Forelimb muscle (tissue), 1 donor: ENCODE results near the gene NUDT9. TPM values are rescaled to one million over a fixed set of nuclear protein-coding genes. Genes with fewer than 3 reads are reported as not detected.
A peak's percentile ranks its signal among the peaks of the same experiment; 100 is the strongest.
"Not testable (repeated sequence)": the region's sequence is repeated elsewhere in the genome, so short reads cannot be mapped to it uniquely, and the experiment has no call there.

Source experiments
- DNase-seq: peaks from one replicate; pipeline ENCODE4 v3.0.0-alpha.2; 2013; ENCODE audit warnings: low read depth
- polyA plus RNA-seq: library from polyadenylated mRNA; unstranded; fragments of 120-200 nt; gene quantifications from one replicate; pipeline ENCODE4 v1.2.1, GENCODE V29; 2013; ENCODE audit not compliant: insufficient read length

The NUDT9 gene, protein sequence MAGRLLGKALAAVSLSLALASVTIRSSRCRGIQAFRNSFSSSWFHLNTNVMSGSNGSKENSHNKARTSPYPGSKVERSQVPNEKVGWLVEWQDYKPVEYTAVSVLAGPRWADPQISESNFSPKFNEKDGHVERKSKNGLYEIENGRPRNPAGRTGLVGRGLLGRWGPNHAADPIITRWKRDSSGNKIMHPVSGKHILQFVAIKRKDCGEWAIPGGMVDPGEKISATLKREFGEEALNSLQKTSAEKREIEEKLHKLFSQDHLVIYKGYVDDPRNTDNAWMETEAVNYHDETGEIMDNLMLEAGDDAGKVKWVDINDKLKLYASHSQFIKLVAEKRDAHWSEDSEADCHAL
- polyA plus RNA-seq: 25.3 TPM

DNA sequence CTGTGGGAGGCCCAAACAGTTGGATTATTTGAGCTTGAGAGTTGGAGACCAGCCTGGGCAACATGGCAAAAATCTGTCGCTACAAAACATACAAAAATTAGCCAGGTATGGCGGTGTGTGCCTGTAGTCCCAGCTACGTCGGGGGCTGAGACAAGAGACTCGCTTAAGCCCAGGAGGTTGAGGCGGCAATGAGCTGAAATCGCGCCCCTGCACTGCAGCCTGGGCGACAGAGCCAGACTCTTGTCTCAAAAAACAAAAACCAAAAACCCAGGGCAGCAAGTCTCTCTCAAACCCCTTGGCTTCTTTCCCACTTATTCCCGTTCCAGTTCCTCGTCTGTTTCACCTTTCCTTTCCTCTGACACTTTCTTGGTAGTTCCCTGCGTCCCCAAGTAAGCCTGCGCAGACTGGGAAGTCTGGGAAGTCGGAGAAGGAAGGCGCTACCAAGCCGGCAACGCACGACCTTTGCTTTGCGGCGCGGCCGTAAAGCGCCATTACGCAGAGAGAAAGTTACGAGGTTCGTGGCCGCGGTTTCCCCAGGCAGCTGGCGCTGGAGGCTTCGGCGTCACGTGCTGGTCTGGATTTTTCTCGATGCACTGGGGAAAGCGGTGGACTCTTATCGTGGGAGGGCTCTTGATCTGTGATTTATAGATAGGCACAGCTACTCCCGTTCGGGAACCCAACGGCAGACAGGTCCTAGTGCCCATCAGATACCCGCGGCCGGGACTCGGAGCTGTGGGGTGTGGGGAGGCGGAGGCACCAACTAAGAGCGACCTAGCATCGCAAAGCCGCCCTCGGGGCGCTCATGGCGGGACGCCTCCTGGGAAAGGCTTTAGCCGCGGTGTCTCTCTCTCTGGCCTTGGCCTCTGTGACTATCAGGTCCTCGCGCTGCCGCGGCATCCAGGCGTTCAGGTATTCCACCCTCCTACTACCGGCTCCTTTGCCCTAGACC is at the start of gene NUDT9:
NUDT9 (plus strand) TSS at position 470 of the 949 bp plus-strand sequence; CDS start at position 803, 333 bp downstream.
- peak; percentile 92 for DNase-seq

DNA sequence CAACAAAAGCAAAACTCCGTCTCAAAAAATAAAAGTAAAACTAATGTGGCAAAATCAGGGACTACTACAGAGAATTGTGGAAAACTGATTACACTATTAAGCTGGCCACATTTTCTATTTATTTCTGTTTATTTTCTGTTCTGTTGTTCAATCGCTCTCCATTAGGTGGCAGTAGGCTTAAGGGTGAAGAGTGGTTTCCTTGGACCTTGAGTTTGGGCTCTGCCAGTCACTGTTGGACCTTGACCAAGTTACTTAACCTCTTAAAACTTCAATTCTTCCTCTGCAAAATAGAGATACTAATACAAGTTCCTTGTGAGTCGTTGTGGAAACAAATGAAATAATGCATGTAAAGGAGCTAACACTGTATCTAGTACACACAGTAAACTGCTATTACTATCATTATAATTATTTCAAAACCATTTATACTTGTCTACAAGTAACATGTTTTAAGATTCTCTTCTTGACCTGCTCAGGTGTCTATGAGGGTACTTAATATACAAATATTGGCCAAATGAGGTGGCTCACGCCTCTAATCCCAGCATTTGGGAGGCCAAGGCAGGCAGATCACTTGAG is 46.6 kb upstream of the NUDT9 start:
- peak; percentile 32 for DNase-seq

DNA sequence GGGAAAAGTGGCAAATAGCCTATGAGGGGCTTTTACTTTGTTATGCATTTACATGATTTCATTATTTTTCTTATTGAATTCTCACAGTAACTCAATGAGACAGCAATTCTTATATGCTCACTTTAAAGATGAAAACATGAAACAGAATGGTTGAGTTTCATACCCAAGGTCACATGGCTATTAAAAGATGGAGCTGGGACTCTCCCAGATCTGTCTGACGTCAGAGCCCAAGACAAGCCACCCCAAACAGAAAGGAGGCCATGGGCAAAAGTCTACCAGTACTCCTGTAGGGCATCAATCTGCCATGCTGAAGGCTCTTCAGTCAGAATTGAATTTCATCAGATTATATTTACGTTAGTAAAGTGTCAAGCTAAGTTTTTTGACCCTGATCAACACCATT is 44.6 kb upstream of the NUDT9 start:
- DNase-seq: no peak

DNA sequence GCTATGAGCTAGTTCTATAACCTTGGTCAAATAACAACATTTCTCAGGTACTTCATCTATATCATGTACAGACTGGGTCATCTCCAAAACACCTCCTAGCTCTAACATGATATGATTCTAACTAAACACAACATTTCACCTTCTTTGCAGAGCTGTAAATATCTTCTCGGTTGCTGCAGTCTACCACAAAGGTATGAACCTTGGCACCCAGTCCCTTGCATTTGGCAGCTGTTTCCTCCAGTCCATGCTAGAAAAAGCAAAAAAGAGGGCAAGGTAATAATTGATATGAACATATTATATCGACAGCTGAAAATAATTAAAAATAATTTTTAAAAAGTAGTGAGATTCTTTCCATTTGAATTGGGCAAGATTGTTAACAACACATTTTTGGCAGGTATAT is 40.3 kb upstream of the NUDT9 start:
- DNase-seq: no peak

DNA sequence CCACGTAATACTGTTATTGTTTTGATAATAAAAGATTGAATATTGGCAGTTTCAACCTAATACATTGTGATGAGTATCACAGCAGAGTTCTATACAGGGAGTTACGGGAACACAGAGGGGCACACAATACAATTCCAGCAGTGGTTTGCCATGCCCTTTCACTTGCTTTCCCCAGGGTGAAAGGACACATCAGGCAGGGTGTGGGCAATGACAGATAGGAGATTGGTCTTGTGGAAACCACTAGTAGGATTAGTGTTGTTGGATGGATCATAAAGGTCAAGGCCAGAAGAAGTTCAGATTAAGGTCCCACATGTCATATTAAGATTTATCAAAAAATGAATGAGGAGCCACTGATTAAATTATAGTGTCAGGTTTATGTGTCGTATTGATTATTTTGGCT is 39.4 kb upstream of the NUDT9 start:
- no peak for DNase-seq

DNA sequence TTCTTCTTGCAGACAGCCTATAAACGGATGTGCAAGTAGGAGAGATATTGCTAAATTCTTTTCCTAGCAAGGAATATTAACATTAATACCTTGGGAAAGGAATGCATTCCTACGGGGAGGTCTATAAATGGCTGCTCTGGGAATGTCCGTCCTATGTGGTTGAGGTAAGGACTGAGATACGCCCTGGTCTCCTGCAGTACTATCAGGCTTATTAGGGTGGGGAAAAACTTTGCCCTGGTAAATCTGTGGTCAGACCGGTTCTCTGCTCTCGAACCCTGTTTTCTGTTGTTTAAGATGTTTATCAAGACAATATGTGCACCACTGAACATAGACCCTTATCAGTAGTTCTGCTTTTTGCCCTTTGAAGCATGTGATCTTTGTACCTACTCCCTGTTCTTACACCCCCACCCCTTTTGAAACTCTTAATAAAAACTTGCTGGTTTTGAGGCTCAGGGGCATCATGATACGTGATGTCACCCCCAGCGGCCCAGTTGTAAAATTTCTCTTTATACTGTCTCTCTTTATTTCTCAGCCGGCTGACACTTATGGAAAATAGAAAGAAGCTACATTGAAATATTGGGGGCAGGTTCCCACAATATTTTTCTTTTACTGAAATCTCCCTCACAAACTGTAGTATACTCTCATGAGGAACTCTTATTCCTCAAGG is 37.8 kb upstream of the NUDT9 start:
- DNase-seq: not testable (repeated sequence)

DNA sequence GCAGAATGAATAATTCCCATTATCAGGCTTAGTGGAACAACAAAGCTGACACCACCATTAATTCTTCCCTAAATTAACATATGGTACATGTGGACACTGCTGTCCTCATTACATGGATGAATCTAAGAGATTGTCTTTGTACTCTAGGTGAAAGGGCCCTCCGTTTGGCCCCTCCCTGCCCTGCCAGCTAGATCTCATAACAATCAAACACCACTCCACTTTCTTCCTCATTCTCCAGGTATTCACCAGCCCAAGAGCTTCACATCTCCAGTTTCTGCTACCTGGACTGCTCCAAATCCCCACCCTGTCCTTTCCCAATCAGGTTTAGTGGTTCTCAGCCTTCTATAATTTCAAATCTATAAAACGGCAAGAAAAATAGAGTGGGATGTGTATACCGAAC is 35.1 kb upstream of the NUDT9 start:
- no peak for DNase-seq

DNA sequence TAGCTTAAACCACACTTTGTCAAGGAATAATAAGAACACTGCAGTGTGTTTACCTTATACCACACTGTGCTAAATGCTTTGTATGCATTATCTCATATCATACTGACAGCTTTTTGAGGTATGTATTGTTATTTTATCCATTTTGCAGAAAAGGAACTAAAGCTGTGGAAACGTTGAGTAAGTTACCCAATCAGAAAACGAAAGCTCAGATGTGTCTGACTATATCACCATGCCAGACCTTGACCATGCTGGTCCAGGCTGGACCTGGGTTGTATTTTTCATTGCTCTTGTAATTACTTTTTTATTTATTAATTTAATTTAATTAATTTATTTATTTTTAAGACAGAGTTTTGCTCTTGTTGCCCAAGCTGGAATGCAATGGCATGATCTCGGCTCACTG is 33.5 kb upstream of the NUDT9 start:
- DNase-seq: no peak

DNA sequence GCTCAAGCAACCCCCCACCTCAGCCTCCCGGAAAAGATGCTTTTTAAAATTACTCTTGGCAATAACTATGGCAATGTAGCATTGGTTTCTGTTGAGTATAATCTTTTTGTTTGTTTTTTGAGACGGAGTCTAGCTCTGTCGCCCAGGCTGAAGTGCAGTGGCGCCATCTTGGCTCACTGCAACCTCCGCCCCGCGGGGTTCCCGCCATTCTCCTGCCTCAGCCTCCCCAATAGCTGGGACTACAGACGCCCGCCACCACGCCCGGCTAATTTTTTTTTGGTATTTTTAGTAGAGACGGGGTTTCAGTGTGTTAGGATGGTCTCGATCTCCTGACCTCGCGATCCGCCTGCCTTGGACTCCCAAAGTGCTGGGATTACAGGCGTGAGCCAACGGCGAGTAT is 32.3 kb upstream of the NUDT9 start:
- not testable (repeated sequence) for DNase-seq

DNA sequence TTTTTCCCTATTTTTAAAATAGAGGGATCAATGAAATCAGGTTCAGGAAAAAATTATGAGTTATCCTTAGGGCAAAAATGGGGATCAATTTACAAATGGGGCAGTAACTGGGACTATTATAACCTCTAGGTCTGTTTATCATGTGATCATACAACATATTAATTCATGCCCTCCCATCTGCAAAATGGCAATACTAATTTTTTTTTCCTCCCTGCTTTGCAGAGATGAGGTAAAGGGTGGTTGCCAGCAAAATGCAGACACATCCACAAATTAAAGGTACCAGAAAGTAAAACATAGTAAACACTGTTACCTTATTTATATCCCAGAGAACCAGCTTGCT is 31.9 kb upstream of the NUDT9 start:
- DNase-seq: no peak

DNA sequence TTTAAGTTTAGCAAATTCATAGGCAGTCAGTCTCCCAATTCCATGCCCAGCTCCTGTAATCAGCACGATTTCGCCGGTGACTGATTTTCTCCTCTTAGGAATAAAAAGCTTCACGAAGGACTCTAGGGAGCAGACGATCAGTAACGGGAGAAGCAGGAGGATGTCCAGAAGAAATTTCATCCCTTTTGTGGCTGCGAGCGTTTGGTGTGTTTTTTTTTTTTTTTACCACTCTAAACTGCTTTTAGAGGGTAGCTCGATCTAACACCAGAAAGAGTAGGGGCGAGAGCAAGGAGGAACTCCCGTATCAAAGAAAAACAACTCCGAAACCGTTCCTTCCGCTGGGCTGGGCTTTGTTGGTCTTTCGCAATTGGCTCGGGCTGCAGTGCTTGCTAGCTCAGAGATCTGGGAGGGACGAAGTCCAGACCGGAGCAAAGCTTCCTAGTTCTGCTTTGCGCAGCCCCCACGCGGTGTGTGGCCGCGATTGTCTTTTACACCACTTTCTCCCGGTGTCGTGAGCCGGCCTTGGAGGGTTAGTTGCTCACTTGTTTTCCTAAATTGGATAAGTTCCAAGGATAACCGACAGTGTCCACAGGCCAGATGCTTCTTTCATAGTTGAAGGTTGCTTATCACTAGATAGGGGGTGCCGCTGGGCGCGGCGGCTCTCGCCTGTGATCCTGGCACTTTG is 31.3 kb upstream of the NUDT9 start, which contains the start of gene HSD17B11:
HSD17B11 (minus strand) TSS at position 298 of the 685 bp plus-strand sequence; CDS start at position 180, 118 bp downstream.
- peak; percentile 95 for DNase-seq

DNA sequence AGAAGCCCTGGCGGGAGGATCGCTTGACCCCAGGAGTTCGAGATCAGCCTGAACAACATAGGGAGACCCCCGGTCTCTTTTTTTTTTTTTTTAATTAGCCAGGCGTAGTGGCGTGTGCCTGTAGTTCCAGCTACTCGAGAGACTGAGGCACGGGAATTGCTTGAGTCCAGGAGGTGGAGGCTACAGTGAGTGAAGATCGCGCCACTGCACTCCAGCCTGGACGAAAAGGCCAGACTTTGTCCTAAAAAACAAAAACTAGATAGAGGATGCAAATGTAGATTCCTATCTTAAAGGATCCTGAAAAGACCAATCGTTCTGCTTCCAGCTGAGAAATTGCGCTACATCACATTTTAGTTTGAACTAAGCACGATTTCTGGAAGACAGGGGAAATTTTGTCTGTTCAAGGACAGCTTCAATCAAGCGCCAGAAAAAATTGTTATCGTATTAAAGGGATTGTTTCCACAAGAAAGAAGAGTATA is 30.8 kb upstream of the NUDT9 start:
- DNase-seq: no peak

DNA sequence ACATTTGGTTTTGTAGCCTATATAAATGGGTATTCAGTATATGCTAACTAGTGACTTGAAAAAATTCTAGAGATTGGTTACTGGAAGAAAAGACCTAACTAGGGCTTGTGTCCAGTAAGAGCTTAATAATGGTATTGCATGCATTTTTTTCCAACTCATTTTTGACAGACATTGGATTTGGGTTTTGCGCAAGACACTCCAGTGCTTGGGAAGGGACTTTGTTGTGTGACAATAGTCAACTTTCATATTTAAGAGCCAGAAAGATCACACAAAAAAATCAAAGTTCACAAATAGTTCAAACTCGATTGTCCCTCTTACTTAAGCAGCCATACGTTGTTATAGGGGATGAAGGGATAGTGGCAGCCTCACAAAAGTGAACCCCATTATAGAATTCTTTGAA is 30.2 kb upstream of the NUDT9 start:
- DNase-seq: no peak

DNA sequence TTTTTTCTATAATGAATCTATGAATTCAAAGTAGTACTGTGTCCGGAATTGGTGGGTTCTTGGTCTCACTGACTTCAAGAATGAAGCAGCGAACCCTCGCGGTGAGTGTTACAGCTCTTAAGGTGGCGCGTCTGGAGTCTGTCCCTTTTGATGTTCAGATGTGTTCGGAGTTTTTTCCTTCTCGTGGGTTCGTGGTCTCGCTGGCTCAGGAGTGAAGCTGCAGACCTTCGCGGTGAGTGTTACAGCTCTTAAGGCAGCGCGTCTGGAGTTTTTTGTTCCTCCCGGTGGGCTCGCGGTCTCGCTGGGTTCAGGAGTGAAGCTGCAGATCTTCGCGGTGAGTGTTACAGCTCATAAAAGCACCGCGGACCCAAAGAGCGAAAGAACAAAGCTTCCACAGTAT is 27.3 kb upstream of the NUDT9 start:
- not testable (repeated sequence) for DNase-seq

DNA sequence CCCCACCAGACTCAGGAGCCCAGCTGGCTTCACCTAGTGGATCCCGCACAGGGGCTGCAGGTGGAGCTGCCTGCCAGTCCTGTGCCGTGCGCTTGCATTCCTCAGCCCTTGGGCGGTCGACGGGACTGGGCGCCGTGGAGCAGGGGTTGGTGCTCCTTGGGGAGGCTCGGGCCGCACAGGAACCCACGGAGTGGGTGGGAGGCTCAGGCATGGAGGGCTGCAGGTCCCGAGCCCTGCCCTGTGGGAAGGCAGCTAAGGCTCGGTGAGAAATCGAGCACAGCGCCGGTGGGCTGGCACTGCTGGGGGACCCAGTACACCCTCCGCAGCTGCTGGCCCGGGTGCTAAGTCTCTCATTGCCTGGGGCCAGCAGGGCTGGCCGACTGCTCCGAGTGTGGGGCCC is 26.5 kb upstream of the NUDT9 start:
- DNase-seq: not testable (repeated sequence)

DNA sequence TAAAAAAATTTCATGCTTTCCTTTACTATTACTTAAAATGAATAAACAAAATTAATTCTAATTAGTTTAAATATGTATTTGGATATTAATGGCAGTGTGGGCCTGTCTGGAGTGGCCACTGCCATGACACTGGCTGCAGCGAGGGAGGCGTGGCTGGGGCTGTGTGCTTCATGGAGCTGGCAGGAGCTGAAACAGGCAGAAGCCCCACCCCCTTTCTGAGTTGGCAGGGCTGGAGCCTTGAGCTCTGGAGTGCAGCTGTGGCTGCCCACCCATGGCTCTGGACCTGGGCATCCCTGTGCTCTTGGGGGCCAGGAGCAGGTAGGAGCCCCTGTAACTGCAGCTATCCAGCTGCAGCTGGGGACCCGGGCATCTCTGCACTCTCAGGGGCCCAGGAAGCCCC is 23.2 kb upstream of the NUDT9 start:
- no peak for DNase-seq

DNA sequence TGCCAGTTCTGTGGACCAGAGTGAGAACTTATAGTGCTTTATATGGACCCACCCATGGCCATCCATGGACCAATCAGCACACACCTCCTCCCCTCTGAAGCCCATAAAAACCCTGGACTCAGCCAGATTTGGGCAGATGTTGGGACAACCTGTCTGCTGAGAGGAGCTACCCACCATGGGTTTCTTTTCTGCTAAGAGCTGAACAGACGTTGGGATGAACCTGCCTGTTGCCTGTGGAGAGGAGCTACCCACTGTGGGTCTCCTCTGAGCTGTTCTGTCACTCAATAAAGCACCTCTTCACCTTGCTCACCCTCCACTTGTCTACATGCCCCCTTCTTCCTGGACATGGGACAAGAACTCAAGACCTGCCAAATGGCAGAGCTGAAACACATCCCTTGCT is 22.4 kb upstream of the NUDT9 start:
- no peak for DNase-seq

DNA sequence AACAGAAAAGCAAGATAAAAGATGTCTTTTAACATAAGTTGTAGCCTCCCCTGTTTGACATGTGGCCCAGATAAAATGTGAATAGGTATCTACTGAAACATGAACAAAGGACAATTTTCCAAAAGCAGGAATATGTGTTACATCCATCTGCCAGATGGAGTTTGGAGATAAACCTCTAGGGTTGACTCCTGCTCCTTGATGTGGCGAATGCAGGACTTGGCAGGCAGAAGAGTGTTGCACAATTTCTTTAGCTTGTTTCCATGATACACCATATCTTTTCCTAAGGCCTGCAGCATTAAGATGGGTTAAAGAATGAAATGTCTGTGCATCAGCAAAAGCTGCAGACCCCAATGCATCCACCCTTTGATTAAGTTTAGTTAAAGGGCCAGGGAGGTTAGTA is 18.6 kb upstream of the NUDT9 start:
- not testable (repeated sequence) for DNase-seq

DNA sequence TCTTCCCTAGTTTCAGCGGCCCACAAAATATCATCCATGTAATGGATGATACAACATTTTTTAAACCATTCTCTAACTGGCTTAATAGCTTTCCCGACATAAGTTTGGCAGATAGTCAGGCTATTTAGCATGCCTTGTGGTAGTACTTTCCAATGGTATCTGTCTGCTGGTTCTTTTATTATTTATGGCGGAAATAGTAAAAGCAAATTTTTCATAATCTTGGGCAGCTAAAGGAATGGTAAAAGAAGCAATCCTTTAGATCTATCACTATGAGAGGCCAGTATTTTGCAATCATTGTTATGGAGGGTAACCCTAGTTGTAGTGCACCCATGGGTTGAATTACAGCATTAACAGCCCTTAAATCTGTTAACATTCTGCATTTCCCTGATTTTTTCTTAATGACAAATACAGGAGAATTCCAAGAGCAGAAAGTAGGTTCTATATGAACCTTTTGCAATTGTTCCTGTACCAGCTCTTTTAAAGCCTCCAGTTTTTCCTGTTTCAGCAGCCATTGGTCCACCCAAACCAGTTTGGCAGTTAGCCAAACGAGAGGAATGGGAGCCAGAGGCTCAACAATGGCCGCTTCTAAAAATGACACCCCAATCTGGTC is 17.1 kb upstream of the NUDT9 start:
- no peak for DNase-seq

DNA sequence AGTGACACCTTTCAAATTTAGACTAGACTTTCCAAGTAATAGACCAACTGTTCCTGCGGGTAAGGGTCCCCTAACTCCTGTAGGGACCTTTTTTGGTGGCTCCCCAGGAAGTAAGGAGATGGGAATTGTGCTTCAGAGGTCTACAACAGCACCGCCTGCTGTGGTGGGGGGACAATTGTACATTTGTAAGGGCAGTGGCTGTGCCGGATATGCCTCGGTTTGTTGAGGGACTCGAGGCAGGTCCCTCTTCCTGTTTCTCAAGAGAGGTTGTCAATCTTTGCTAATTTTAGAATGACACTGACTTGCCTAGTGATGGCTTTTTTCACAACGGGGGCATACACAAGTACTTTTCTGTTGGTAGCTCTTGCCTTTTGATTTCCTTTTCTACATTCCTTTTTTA is 15.9 kb upstream of the NUDT9 start:
- no peak for DNase-seq

DNA sequence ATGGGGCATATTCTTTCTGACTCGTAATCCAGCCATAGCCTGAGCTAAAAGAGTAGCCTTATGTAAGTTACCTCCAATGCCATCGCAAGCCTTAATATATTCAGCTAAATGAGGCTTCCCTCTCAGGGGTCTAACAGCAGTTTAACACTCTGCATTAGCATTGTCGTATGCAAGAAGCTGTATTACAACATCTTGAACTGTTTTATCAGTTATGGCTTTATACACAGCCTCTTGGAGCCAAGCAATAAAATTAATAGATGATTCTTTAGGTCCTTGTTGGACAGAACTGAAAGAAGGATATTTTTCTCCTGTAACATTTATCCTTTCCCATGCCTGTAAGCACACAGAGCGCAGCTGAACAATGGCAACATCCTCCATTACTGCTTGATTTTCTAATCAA is 15.5 kb upstream of the NUDT9 start:
- not testable (repeated sequence) for DNase-seq
